HG02852 (cell line): ENCODE measurements around the gene CHMP1B.

ENCODE experiments used
- ATAC-seq: cut with Tn5 transposase; IDR thresholded peaks from one replicate; pipeline ENCODE4 v1.9.1; 2021; ENCODE audit warnings: mild to moderate bottlenecking, moderate library complexity; ENCODE audit not compliant: unreplicated experiment

CHMP1B gene

DNA sequence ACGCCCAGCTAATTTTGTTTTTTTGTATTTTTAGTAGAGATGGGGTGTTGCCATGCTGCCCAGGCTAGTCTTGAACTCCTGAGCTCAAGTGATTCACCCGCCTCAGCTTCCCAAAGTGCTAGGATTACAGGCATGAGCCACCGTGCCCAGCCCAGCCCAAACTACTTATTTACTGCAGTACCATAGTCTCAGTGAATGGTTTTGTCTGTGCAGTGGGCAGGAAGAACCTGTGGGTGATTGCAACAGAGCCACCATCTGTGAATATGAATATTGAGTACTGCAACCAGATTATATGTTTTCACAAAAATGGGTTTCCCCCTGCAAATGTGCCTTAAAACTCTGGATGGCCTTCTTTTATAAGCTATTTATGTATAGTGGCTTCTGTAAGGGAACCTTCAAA is 47.9 kb downstream of the CHMP1B start:
- no peak for ATAC-seq

GRCh38 chr18:11901826-11902438 is 50.7 kb downstream of the CHMP1B start:
- no peak for ATAC-seq

DNA sequence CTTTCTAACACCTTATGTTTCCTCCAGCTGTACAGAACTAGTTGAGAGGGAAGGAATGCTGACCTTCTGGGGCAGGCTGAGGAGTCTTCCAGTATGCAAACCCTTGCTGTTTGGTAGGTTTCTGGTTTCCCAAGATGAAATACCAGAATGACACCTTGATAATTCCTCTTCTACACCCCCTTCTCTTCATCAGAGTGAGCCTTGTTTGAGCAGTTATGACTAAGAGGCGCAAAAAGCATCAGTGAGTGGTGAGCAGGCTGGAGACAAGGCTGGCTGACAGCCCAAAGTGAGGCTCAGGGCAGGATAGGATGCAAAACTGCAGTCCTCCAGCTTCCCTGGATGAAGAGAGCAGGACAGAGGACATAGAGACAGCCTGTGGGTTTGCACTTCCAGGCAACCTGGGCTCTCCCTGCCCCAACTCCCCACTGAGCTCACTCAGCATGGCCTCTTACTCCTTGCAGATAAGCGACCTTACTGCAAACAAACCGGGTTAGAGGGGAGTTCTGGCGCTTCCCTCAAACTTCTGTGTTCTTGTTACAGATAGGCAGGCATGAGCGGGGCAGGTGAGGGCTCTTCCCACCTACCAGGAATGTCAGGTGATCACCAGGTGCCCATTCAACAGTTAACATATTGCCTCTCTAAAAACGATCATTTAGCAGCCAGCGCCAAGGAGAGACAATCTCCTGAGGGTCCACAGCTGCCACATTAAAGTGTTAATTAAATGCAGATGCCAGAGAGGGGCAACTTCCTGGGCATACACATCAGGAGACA is 51.5 kb downstream of the CHMP1B start:
- ATAC-seq, result no peak
